WERI-Rb-1 (cell line): ENCODE measurements around the gene FAM89A.
"Not testable (repeated sequence)": the region's sequence is repeated elsewhere in the genome, so short reads cannot be mapped to it uniquely, and the experiment has no call there.

Source experiments
- DNase-seq: peaks from one replicate; pipeline ENCODE4 v3.0.0-alpha.2; 2020
- H3K27ac ChIP-seq: fragments of 250-450 bp; sonication (Bioruptor Pico); 2 replicates; pipeline ENCODE4 v1.5.1; 2020; ENCODE audit warnings: mild to moderate bottlenecking, moderate library complexity
- H3K27me3 ChIP-seq: fragments of 250-450 bp; sonication (Bioruptor Pico); 2 replicates; pipeline ENCODE4 v1.5.1; 2021; ENCODE audit warnings: mild to moderate bottlenecking, low read depth, moderate library complexity; ENCODE audit not compliant: insufficient read depth, severe bottlenecking
- H3K36me3 ChIP-seq: fragments of 250-450 bp; sonication (Bioruptor Pico); 2 replicates; pipeline ENCODE4 v1.5.1; 2020; ENCODE audit warnings: mild to moderate bottlenecking, moderate library complexity
- H3K4me3 ChIP-seq: 2 replicates; pipeline ENCODE4 v1.5.1; 2011; ENCODE audit warnings: low read depth, mild to moderate bottlenecking, control low read depth, low read length
- H3K9me3 ChIP-seq: fragments of 250-450 bp; sonication (Bioruptor Pico); 2 replicates; pipeline ENCODE4 v1.5.1; 2021; ENCODE audit warnings: mild to moderate bottlenecking, moderate library complexity; ENCODE audit not compliant: severe bottlenecking
- TF ChIP-seq, protein P1 (sequence below): IDR thresholded peaks from 2 replicates; pipeline ENCODE4 v1.5.1; 2011; ENCODE audit warnings: low read depth, mild to moderate bottlenecking, control low read depth, inconsistent platforms, low read length

Gene FAM89A

DNA sequence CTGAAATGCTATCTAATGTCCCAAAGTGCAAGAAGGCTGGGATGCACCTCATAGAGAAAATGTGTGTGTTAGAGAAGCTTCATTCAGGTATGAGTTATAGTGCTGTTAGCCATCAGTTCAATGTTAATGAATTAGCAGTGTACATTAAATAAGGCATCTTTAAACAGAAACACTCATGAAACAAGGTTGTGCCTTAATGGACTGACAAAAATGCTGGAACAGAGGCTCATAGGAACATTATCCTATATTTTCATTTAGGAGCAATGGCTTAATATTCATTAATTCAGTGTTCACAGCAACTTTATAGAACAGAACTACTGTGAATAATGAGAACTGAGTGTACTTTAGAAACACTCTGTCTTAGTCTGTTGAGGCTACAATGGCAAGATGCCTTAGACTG lies 15.2 kb upstream of the FAM89A start:
- no peak for DNase-seq
- Histone ChIP-seq H3K27me3 (no peaks in the 10 kb centered on the region), H3K36me3 (no peaks in the 10 kb centered on the region), H3K9me3 (peaks cover 8% of the 10 kb centered on the region), H3K4me3 (no peak overlapping the region), H3K27ac (no peak overlapping the region)
- TF ChIP-seq, protein P1, sequence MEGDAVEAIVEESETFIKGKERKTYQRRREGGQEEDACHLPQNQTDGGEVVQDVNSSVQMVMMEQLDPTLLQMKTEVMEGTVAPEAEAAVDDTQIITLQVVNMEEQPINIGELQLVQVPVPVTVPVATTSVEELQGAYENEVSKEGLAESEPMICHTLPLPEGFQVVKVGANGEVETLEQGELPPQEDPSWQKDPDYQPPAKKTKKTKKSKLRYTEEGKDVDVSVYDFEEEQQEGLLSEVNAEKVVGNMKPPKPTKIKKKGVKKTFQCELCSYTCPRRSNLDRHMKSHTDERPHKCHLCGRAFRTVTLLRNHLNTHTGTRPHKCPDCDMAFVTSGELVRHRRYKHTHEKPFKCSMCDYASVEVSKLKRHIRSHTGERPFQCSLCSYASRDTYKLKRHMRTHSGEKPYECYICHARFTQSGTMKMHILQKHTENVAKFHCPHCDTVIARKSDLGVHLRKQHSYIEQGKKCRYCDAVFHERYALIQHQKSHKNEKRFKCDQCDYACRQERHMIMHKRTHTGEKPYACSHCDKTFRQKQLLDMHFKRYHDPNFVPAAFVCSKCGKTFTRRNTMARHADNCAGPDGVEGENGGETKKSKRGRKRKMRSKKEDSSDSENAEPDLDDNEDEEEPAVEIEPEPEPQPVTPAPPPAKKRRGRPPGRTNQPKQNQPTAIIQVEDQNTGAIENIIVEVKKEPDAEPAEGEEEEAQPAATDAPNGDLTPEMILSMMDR, result no peak

DNA sequence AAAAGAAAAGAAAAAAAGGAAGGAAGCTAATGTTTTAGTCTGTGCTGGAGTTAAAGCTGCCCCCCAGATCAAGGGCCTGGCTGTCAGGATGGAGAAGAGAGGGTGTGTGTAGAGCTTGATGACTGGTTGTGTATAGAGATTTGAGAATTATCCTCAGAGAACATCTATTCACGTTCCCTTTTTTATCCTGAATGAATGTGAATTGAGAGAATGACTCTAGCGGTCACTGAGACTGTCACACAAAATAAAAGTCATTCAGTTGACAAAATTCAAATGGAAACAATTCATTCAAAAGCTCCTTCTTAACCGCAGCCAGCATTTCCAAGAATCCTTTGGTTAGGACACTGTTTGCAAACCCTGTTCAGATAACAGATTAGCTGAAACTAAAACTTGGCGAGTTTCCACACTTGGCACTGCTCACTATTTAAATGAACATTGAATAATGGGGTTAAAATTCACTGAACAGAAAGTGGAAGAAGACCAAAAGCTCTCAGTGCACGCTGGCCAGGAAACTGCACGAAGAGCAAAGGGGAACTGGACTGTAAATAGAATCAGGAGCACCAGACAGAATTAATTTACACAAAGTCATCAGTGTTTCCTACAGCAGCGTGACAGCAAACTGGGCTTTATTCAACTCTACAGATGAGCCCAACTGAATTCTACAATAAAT lies 13.6 kb upstream of the FAM89A start:
- Histone ChIP-seq H3K27me3 (no peaks in the 10 kb centered on the region), H3K9me3 (peaks cover 8% of the 10 kb centered on the region), H3K36me3 (no peaks in the 10 kb centered on the region), H3K4me3 (no peak overlapping the region), H3K27ac (no peak overlapping the region)
- TF ChIP-seq, protein P1, result no peak
- DNase-seq, result no peak

DNA sequence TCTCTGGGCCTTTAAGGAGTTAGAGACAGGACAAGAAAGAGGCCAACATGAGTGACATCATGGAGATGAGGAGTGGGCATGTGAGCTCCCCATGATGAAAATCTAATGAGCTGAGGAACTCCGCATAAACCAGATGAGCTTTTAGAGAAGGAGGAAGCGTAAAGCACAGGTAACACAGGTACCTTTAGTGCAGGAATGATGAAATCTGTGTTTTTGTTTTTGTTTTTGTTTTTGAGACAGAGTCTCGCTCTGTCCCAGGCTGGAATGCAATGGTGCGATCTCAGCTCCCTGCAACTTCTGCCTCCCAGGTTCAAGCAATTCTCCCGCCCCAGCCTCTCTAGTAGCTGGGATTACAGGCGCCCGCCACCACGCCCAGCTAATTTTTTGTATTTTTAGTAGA lies 12.7 kb upstream of the FAM89A start:
- DNase-seq, result no peak
- TF ChIP-seq, protein P1, result no peak
- Histone ChIP-seq H3K27ac (no peak overlapping the region), H3K4me3 (no peak overlapping the region), H3K27me3 (no peaks in the 10 kb centered on the region), H3K9me3 (peaks cover 8% of the 10 kb centered on the region), H3K36me3 (no peaks in the 10 kb centered on the region)

DNA sequence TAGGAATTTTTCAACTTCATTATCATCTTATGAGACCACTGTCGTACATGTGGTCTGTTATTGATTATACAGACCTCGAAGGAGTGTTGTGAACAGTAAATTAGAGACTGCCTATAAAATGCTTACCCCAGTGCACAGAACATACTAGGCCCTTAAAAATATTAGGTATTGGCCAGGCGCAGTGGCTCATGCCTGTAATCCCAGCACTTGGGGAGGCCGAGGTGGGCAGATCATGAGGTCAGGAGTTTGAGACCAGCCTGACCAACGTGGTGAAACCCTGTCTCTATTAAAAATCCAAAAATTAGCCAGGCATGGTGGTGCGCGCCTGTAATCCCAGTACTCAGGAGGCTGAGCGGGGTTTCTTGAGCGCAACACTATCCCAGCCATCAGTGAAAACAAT lies 10.9 kb upstream of the FAM89A start:
- not testable (repeated sequence) for H3K9me3 ChIP-seq, H3K4me3 ChIP-seq, H3K27me3 ChIP-seq, DNase-seq, H3K27ac ChIP-seq, H3K36me3 ChIP-seq

DNA sequence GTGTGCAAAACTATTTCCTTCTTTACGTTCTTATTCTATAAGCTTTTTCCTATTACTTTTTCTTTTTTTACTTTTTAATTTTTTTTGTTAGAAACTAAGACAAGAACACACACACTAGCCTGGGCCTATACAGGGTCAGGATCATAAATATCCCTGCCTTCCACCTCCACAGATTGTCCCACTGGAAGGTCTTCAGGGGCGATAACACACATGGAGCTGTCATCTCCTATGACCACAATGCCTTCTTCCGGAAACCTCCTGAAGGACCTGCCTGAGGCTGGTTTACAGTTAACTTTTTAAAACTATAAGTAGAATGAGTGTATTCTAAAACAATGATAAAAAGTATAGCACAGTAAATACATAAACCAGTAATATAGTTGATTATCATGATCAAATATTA lies 10.3 kb upstream of the FAM89A start:
- TF ChIP-seq, protein P1, result no peak

DNA sequence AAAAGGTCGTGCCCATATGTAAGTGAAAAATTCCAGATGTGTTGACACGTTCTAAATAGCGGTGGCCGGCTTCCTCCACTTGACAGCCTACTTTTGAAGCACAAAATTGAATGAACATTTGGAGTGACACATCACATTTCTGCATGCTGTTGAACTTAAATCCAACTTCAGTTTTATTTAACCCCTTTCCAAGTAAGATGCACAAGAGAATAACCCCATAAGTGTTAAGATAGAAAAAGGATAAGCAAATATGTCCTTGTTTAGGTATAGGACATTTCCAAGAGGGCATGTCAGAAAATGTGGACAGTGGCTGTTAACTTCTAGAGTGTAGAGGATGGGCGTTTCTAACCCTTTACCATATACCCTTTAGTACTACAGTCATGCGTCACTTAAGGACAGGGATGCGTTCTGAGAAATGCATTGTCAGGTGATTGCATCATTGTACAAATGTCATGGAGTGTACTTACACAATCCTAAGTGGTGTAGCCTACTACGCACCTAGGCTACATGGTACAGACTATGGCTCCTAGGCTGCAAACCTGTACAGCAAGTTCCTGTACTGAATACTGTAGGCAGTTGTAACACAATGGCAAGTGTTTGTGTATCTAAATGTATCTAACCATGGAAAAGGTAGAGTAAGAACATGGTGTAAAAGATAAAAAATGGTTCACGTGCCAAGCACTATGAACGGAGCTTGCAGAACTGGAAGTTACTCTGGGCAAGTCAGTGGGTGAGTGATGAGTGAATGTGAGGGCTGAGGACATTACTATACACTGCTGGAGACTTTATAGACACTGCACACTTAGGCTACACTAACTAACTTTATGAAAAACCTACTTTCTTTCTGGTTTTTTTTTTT lies 9.3 kb upstream of the FAM89A start:
- H3K9me3 ChIP-seq, result peaks cover 5% of the 10 kb centered on the region
- TF ChIP-seq, protein P1, result no peak
- DNase-seq, result no peak
- H3K27me3 ChIP-seq, result no peaks in the 10 kb centered on the region
- no peaks in the 10 kb centered on the region for H3K36me3 ChIP-seq
- H3K4me3 ChIP-seq, result no peak overlapping the region
- no peak overlapping the region for H3K27ac ChIP-seq

More for the DNA sequence above, 10.3 kb upstream of the FAM89A start:
- no peak overlapping the region for H3K4me3 ChIP-seq
- no peak for DNase-seq
- peaks cover 4% of the 10 kb centered on the region for H3K9me3 ChIP-seq
- H3K36me3 ChIP-seq, result no peaks in the 10 kb centered on the region
- no peaks in the 10 kb centered on the region for H3K27me3 ChIP-seq
- no peak overlapping the region for H3K27ac ChIP-seq

DNA sequence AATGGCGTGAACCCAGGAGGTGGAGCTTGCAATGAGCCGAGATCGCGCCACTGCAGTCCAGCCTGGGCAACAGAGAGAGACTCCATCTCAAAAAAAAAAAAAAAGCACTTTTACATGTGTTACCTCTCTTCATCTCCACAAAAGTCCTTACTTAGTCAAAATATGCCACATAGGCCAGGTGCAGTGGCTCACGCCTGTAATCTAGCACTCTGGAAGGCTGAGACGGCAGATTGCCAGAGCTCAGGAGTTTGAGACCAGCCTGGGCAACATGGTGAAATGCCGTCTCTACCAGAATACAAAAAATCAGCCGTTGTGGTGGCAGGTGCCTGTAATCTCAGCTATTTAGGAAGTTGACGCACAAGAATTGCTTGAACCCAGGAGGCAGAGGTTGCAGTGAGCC lies 8.4 kb upstream of the FAM89A start:
- not testable (repeated sequence) for H3K27me3 ChIP-seq

DNA sequence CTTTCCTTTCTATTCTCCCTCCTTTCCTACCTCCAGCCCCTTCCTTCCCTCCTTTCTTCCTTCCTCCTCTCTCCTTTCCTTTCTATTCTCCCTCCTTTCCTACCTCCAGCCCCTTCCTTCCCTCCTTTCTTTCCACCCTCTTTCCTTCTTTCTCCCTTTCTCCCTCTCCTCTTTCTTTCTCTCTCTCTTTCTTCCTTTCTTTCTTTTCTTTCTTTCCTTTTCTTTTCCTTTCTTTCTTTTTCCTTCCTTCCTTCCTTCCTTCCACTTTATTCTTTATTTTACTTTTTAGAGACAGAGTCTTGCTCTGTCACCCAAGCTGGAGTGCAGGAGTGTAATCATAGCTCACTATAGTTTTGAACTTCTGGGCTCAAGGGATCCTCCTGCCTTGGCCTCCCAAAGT lies 7.5 kb upstream of the FAM89A start:
- H3K36me3 ChIP-seq, H3K9me3 ChIP-seq, H3K27me3 ChIP-seq, H3K27ac ChIP-seq, H3K4me3 ChIP-seq, DNase-seq: not testable (repeated sequence)

More for the DNA sequence above, 8.4 kb upstream of the FAM89A start:
- not testable (repeated sequence) for H3K27ac ChIP-seq, H3K36me3 ChIP-seq, DNase-seq, H3K9me3 ChIP-seq, H3K4me3 ChIP-seq
